Amniotic epithelial cell (primary cell): Measurements from ENCODE around the gene ASTN2.
"Not testable (repeated sequence)": the region's sequence is repeated elsewhere in the genome, so short reads cannot be mapped to it uniquely, and the experiment has no call there.

ENCODE experiments used
- DNase-seq: peaks from one replicate; pipeline ENCODE4 v3.0.0-alpha.2; 2010; ENCODE audit warnings: low read depth

ASTN2 gene

GRCh38 chr9:116873937-116874914 is 540.6 kb downstream of the ASTN2 start:
- no peak for DNase-seq

DNA sequence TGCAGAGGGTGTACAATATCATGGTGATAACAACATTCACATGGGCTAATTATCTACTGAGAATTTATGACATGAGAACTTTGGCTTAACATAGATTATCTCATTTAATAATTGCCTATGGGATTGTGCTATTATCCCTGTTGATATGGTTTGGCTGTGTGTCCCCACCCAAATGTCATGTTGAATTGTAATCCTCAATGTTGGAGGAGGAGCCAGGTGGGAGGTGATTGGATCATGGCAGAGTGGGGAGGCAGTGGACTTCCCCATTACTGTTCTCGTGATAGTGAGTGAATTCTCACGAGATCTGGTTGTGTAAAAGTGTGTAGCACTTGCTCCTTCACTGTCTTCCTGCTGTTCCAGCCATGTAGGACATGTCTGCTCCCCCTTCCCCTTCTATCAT is 541.4 kb downstream of the ASTN2 start:
- DNase-seq = no peak

- no peak for DNase-seq
Measured at GRCh38 chr9:116870566-116870965, 544.3 kb downstream of the ASTN2 start.

DNA sequence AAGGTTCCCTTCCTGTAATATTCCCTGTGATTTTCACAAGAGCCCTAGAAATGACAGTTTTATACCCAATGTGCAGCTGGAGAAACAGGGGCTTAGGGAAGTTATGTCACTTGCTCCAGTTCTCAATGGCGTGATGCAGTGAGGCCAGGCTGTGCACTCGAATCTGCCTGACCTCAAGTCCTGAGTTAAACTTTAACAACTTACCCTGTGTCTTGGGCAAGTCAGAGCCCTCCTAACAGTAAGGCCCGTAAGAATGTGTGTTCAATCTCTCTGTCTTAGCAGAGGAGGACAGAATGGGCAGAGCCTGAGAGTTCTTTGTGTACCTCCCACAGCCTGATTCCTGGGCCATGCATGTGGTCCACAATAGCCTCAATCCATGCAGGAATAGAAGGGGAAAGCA is 546.7 kb downstream of the ASTN2 start:
- DNase-seq = no peak

DNA sequence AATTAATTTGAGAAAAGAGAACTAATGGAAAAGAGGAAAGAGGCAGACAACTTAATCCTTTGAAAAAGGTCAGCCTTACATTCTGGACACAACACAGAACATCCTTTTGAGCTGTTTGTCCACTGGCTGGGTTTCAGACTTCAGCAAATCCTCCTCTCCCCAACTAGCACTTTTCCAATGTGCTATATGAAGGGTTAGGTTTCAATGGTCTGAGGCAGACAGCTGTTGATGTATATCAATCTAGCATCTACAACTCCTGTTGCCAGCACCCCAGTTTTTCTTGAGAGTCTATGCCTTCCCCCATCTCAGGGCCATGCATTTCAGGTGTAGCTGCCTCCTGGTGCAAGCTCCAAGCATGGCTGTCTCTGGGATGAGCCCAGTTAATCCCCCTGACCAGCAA is 553.5 kb downstream of the ASTN2 start:
- DNase-seq = no peak

- DNase-seq = peak; percentile 24
Measured at GRCh38 chr9:116860509-116861120, 554.2 kb downstream of the ASTN2 start.

- DNase-seq = no peak
Measured at GRCh38 chr9:116859763-116860162, 555.1 kb downstream of the ASTN2 start.

GRCh38 chr9:116857321-116857720 is 557.5 kb downstream of the ASTN2 start:
- DNase-seq = no peak

DNA sequence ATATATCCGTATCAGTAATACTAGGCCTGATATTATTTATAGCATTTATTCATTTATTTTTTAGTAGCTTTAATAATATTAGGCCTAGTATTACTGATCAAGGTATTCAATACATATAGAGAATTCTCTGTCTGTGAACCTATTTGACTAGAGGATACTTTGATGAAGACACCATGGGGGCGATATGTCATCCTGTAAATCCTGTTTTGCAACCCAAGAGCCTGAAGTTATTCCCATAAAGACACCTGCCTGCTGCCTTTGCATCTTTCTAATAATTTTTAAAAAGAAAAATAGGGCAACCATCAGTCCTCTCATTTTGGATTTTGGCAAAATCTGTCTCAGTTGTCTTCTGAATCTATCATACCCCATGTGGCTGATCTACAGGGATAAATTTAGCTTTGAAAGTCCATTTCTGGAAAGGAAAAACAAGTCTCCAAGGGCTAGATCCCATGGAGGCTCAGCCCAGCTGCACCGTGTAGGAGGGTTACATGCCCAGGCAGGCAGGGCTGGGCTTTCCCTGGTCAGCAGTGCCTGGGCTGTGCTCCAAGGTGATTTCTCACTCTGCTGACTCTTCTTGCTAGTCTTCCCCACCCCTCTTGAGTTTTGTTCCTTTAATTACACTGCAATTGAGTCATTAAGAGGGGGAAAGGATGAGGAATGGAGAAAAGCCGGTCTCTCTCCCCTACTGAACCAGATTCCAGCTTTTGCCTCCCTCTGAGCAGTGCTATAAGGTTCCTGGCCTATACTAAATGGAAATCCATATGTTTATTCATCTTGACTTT is 558.8 kb downstream of the ASTN2 start:
- DNase-seq = no peak

DNA sequence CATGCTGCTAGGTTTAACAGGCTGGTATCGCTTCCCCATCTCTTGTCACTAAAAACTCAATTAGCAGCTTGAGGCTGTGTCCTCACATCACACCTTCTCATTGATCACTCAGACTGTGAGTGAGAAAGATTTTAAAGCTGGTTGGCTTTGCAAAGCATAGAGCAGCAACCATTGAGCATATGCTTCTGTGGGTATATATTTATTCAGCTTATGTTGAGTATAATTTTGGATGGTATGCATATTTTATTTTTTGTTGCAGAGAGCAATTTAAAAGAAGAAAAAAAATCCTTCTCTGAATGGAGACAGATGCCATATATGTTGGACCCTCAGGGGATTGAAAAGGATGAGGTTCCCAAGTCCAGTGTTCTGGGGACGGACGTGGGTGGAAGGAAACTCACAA is 565.1 kb downstream of the ASTN2 start:
- DNase-seq = no peak

DNA sequence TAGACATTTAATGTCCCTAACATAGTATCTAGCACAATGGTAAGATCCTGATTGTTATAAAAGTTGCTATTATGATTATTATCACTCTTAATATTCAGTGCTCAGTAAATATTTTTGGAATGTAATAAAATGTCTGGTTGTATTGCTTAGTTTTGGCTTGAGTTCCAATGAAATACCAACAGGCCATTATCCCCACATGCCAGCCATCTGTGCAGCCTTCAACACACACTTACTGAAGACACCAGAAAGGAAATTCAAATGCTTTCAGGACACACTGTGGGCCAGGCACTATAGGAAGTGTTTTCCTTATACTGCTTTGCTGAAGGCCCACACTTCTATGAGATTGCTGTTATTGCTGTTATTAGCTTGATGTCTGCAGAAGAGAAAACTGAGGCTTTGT is 570.2 kb downstream of the ASTN2 start:
- no peak for DNase-seq

DNA sequence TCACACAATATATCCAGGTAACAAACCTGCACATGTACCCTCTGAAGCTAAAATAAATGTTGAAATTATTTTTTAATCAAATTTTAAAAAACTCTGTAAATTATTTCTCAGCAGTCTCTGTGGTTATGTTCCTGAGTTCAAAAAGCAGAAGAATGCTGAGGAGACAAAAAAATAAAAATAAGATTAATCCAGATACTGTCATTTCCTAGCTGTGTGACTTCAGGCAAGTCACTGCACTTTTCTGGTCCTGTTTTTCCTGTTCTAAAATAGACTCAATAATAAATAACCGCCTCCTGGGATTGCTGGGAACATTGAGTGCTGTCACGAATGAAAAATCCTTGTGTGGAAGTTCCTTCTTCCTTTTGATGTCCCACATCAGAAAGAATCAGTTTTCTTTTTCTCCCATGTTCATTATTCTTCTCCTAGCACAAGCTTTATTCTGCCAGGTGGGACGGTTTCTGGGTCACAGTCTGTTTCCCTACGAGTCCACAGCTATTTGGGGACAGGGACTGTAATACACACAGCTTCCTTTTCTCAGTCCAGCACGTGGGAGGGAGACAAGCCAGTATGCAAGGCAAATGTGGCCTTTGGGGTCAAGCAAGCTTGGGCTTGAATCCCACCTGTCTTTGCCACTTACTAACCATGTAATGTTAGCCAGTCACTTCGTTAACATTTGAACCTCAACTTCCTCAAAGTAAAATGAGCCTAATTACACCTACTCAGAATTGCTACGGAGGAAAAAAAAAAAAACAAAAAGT is 570.8 kb downstream of the ASTN2 start:
- no peak for DNase-seq

- DNase-seq = no peak
Measured at GRCh38 chr9:116842658-116843057, 572.2 kb downstream of the ASTN2 start.

GRCh38 chr9:116838468-116838867 is 576.4 kb downstream of the ASTN2 start:
- DNase-seq = not testable (repeated sequence)

GRCh38 chr9:116837018-116837989 is 577.6 kb downstream of the ASTN2 start:
- no peak for DNase-seq

- DNase-seq = not testable (repeated sequence)
Measured at GRCh38 chr9:116830321-116830720, 584.5 kb downstream of the ASTN2 start.

GRCh38 chr9:116821633-116822229 is 593.1 kb downstream of the ASTN2 start:
- no peak for DNase-seq

DNA sequence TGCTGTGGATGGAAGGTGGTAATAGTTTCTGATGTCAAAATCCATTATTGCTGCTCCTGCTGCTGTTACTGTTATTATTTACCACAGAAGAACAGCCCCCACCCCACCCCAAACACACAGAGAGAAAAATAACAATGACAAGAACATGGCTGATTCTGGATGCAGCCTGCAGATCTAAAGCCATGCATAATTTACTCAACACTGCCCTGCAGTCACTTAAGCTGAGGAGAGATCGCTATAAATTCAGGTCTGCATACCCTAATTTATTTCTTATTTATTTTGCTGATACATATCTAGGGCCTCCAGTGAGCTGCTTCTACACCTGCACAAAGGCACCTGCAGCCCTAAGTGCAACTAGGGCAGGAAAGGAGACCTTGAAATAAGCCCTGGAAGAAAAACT is 595.7 kb downstream of the ASTN2 start:
- DNase-seq = no peak

DNA sequence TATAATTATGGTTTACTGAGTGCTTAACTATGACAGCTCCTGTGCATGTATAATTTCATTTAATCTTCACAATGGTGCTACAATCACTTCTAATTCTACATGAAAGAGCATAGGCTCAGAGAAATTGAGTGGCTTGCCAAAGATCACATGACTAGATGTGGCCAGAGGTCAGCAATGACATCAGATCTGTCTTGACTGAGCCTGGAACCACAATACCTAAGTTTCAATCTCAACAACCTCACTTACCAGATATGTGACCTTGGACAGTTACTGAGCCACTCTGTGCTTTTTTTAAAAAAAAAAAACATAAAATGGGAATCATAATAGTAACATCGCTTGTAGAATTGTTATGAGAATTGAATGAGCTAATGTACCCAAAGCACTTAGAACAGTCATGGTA is 597.1 kb downstream of the ASTN2 start:
- DNase-seq = no peak

- no peak for DNase-seq
Measured at GRCh38 chr9:116816484-116816883, 598.4 kb downstream of the ASTN2 start.
